Stimulated activated CD4-positive, alpha-beta T cell treated with anti-CD3 and anti-CD28 coated beads, Interleukin-4, amount 100 ng/mL, for 1 hour (primary cell): Measurements from ENCODE around the gene RERE.

ENCODE experiments used
- DNase-seq: peaks from one replicate; pipeline ENCODE4 v3.0.0-alpha.2; 2020

The RERE gene

DNA sequence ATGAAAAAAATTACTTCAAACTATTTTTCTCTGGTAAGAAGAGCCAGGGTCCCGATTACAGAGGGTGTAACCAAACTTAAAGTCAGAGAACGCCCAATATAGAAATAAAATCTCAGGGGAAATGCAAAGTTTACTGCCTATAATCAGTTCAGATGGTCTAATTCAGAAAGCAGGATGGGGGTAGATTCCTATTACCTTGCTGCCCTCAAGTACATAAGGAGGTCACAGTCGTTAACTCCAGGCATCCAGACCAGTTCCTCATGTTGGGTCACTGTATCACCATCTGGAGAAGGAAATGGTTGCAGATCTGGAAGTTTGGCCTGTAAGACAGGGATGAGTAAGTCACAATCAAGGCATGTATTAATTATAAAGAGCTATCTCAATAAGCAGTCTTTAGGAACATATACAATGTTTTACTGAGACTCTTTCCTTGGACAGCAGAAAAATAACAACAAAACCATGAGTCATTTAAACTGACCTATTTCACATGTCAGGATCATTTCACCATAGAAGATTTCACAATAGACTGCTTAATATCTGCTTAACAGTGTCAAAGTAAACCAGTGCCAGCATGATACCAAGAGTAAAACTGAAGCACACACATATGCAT, 320.1 kb downstream of the RERE start:
- DNase-seq = no peak

- no peak for DNase-seq
Measured at GRCh38 chr1:8496473-8496872, 321.0 kb downstream of the RERE start.

DNA sequence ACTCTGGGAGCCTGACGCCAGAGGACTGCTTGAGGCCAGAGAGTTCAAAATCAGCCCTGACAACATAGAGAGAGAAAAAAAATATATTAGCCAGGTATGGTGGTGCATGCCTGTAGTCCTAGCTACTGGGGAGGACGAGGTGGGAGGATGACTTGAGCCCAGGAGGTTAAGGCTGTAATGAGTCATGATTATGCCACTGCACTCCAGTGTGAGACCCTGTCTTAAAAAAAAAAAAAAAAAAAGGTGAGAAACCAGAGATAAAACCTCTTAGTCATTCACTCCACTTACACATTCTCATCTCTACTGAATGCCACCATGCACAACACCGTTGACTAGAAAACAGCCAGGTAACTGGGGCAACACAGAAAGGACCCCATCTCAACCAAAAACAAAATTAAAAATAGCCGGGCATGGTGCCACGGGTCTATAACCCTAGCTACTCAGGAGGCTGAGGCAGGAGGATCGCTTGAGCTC, 321.5 kb downstream of the RERE start:
- DNase-seq = peak; percentile 33

GRCh38 chr1:8494681-8495080, 322.8 kb downstream of the RERE start:
- no peak for DNase-seq

- DNase-seq = no peak
Measured at GRCh38 chr1:8493916-8494540, 323.4 kb downstream of the RERE start.

DNA sequence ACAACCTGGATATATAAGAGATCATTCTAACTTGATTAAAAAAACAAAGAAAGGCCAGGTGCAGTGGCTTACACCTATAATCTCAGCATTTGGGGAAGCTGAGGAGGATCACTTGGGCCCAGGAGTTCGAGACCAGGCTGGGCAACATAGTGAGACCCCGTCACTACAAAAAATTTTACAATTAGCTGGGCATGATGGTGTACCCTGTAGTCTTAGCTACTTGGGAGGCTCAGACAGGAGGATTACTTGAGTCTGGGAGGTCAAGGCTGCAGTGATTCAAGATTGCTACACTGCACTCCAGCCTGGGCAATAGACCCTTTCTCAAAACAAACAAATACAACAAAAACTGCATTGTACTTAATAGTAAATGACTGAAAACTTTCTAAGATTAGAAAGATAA, 330.2 kb downstream of the RERE start:
- no peak for DNase-seq

DNA sequence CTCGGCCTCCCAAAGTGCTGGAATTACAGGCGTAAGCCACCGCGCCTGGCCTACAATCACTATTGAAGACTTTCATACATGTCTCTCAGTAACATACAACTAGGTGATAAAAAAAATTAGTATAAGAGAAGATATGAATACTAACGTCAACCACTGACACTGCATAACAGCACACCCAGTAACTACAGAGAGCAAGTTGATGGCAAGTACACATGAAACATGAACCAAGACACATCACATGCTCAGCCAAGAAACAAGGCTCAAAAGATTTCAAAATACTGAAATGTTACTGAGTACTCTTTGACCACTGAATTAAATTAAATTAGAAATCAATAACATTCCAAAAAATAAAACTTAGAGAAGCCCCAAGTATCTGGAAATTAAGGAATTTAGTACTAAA, 331.4 kb downstream of the RERE start:
- no peak for DNase-seq

DNA sequence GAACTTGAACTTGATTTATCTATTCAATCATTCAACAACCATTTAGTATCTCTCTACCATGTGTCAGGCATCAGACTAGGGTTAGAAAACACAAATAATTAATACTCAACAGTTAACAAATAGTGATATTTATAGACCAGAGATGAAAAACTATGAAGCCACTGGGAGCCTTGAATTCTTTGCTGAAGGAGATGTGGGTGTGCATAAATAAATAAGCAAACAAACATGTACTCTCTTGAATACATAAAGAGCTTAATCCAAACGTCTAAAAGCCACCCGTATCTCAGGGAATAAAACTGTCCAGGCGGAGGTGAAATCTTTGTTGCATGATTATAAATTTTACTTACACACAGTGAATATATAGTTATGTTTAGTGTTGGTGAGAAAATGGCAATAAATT, 333.9 kb downstream of the RERE start:
- DNase-seq = no peak

DNA sequence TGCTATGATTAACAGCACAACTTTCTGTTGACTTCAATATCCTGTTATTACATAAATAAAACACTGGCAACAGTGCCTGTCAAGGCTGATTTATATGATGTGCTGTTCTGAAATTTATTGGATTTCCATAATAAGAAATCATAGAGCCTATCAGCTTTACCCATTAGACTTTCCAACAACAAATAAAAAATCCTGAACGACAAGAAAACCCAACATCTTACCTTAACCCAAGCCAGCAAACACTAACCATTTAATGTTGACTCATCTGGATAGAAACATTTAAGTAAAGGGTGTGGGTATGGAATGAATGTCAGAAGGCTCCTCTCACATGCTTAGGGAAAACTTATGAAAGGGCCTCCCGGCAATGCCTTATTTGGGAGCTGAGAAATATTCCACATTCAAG, 334.5 kb downstream of the RERE start:
- DNase-seq = no peak

DNA sequence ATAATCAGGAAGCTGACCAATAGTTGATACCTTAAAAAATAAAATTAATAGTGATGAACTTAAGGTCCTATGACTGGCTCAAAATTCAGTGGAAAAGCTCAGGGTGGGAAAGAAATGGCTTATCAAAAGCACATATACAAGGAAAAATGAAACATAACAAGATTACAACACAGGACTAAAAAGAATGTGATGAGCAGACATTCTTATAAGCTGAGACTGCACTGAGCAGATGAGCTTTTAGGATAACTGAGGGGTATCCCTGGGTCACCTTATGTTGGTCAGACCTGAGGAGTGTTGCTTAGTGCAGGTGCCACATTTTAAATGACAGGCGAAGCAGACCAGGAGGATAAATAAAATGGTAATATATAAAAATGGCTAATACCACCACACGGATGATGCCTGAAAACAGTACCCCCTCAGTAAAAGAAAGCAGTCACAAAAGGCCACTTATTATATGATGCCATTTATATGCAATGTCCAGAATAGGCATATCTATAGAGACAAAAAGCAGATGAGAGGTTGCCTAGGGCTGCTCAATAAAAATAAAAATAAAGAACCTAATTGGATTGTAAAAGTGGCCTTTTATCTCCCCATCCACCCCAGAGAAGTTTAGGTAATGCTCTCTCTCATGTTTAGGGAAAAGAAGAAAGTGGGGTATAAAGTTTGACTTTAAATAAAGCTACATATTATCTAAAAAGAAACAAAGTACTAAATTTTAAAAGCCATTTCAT, 335.6 kb downstream of the RERE start:
- no peak for DNase-seq

- no peak for DNase-seq
Measured at GRCh38 chr1:8478566-8478965, 338.9 kb downstream of the RERE start.

DNA sequence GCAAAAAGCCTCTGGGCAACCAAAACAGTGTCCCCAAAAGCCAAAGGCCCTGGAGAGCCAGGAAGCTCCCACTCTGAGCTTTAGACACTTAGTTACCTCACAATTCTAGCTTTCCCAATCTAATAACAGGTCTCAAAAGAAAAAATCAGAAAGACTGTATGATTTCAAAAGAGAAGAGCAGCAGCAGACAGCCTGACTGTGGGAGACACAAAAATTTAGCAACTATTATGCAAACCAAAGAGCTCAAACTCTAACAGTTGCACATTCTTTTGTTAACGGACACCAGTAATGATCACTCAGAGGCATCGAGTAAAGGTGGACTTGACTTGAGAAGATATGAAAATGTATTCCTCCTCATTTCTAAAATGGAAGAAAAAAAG, 339.5 kb downstream of the RERE start:
- no peak for DNase-seq

DNA sequence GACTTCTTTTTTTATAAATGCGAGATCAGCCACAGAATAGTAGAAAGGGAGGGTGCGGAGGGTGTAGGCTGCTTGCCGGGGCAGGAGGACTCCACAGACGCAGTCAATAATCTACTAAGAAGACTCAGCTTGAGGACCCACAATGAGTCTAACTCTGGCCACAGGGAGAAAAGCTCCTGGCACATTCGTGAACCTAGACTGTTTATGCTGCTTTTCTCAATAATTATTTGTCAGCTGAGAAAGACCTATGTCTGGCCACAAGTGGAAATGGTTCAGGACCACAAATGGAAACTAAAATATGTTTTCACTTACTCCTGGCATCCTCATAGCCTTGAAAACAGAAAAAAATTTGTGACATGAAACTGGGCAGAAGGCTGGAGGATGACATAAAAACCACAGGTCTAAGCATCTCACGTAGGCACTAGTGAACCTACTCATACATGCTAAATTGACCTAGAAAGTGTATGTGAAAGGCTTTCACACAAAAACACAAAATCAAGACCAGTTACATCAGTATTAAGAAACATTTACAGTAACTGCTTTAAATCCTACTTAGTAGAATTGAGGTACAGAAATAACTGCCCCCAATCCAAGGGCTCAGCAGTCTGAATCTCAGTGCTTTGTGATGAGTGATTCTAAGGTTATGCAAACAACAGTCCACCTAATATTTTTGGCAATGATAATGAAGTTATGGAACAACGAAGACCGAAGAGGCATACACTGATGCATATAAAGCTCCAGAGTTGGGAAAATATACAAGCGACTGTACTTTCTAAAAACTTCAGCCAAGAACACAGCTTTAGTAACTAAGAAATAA, 340.1 kb downstream of the RERE start:
- DNase-seq = no peak

DNA sequence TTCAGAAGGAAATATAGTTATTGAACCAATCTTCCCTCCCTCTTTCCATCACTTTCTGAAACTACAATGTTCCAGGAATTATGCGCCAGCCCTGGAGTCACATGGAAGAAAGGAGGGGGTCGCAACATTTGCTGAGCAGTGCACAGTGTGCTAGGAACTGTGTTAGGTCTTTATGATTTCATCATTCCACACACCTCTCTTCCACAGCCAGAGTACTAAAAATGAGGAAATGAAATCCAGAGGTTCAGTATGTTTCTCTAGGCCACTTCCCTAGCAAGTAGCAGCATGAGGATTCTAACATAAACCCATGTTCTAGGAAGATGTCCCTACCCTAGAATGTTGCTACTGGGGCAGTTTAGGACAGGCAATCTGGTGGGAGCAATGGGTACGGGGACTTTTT, 341.4 kb downstream of the RERE start:
- no peak for DNase-seq

- no peak for DNase-seq
Measured at GRCh38 chr1:8474369-8474768, 343.1 kb downstream of the RERE start.

- no peak for DNase-seq
Measured at GRCh38 chr1:8473891-8474300, 343.5 kb downstream of the RERE start.

DNA sequence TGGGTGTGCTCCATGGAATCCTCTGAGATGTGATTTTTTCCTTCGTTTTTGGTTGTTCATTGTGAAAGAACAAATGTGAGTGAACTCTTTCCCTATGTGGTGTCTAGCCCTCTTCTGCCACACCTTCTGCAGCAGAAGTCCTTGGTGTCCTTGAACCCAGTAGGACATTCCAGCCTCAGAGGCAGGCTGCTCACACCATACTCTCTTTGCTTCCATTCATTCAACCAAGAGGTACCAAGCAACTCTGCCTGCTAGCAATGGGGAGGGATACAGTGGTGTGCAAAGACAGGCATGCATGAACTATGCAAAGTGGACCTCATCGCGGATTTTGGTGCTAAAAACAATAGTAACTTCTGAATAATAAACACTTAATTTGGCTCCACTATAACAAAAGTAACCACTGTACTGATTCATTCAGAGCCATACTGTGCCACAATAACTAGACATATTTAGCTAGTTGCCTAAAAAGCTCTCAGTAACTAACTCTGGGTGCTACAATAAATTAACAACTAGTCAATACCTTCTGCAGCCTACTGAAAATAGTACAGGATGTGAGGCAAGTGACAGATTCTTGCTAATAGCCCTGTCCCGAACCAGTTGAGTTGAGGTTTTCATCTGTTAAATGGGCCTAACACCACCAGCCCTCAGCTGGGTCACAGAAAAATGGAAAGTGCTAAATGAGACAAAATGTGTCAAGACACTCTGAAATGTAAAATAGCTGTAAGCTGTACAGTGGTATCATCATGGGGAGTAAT, 344.1 kb downstream of the RERE start:
- no peak for DNase-seq

DNA sequence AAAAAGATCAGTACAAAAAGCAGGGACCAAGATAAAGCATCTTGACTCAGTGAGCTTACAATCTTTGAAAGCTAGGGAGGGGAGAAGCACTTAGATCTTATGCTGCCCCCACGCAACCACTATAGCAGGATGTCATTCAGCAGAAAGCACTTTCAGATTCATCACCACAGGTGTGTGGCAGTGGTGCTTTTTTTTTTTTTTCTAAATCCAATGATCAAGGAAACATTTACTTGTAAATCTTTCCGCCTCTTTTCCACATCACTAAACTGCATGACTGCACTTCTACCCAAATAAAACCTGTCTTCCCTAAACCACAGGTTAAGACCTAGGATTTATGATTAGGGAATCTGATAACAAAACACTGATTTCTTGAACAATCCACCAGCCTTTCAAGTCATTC, 344.8 kb downstream of the RERE start:
- peak; percentile 43 for DNase-seq

DNA sequence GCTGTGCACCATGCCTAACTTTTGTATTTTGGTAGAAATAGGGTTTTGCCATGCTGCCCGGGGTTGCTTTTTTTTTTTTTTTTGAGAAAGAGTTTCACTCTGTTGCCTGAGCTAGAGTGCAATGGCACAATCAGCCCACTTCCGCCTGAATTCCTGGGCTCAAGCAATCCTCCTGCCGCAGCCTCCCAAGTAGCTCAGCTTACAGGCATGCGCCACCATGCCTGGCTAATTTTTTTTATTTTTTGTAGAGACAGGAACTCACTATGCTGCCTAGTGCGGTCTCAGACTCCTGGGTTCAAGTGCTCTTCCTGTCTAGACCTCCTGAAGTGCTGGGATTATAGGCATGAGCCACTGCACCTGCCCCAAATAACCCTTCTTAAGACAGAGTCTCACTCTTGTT, 346.0 kb downstream of the RERE start:
- no peak for DNase-seq

DNA sequence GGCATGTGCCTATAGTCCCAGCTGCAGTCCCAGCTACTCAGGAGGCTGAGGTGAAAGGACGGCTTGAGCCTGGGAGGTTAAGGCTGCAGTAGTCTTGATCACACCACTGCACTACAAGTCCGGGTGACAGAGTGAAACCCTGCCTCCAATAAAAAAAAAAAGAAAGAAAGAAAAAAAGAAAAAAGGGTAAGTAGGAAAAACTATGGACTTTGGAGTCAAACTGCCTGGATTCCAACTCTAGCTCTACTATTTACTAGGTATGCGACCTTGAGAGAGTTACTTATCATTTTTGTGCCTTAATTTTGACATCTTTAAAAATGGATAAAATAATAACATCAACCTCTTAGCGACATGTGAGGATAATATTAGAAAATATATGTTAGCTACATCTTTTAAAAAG, 348.7 kb downstream of the RERE start:
- no peak for DNase-seq

- DNase-seq = no peak
Measured at GRCh38 chr1:8467308-8467707, 350.1 kb downstream of the RERE start.

GRCh38 chr1:8465692-8466091, 351.7 kb downstream of the RERE start:
- no peak for DNase-seq

GRCh38 chr1:8465013-8465412, 352.4 kb downstream of the RERE start:
- no peak for DNase-seq
